Activated naive CD8-positive, alpha-beta T cell (primary cell): ENCODE measurements around the gene IL1R1.
A peak's percentile ranks its signal among the peaks of the same experiment; 100 is the strongest.
"Not testable (repeated sequence)": the region's sequence is repeated elsewhere in the genome, so short reads cannot be mapped to it uniquely, and the experiment has no call there.

Source experiments
- H3K27ac Mint-ChIP-seq: one replicate; pipeline ENCODE4 v1.8.0; 2021; ENCODE audit warnings: mixed read lengths
- H3K27me3 Mint-ChIP-seq: one replicate; pipeline ENCODE4 v1.8.0; 2021; ENCODE audit warnings: mixed read lengths
- H3K36me3 Mint-ChIP-seq: one replicate; pipeline ENCODE4 v1.8.0; 2021; ENCODE audit warnings: mixed read lengths
- H3K4me1 Mint-ChIP-seq: one replicate; pipeline ENCODE4 v1.8.0; 2021; ENCODE audit warnings: low read depth, mixed read lengths
- H3K4me3 Mint-ChIP-seq: one replicate; pipeline ENCODE4 v1.8.0; 2021; ENCODE audit warnings: mild to moderate bottlenecking, mixed read lengths
- H3K9me3 Mint-ChIP-seq: one replicate; pipeline ENCODE4 v1.8.0; 2021; ENCODE audit warnings: low read depth, mixed read lengths

Gene IL1R1

GRCh38 chr2:102120261-102120660 lies 22.3 kb upstream of the IL1R1 start:
- H3K27ac Mint-ChIP-seq, result no peak overlapping the region
- H3K4me1 Mint-ChIP-seq, result peaks cover 8% of the 10 kb centered on the region
- no peak overlapping the region for H3K4me3 Mint-ChIP-seq
- no peaks in the 10 kb centered on the region for H3K27me3 Mint-ChIP-seq
- H3K36me3 Mint-ChIP-seq, result peaks cover 2% of the 10 kb centered on the region
- no peaks in the 10 kb centered on the region for H3K9me3 Mint-ChIP-seq

- Mint-ChIP-seq H3K27me3 (no peaks in the 10 kb centered on the region), H3K36me3 (peaks cover 2% of the 10 kb centered on the region), H3K4me3 (no peak overlapping the region), H3K9me3 (no peaks in the 10 kb centered on the region), H3K27ac (no peak overlapping the region), H3K4me1 (peaks cover 8% of the 10 kb centered on the region)
Observed at GRCh38 chr2:102120701-102121159, 21.8 kb upstream of the IL1R1 start.

- H3K27me3 Mint-ChIP-seq, result no peaks in the 10 kb centered on the region
- H3K9me3 Mint-ChIP-seq, result no peaks in the 10 kb centered on the region
- no peak overlapping the region for H3K27ac Mint-ChIP-seq
- no peak overlapping the region for H3K4me3 Mint-ChIP-seq
- H3K36me3 Mint-ChIP-seq, result no peaks in the 10 kb centered on the region
- H3K4me1 Mint-ChIP-seq, result peaks cover 3% of the 10 kb centered on the region
Observed at GRCh38 chr2:102122115-102122514, 20.4 kb upstream of the IL1R1 start.

GRCh38 chr2:102122909-102123308 lies 19.6 kb upstream of the IL1R1 start:
- Mint-ChIP-seq H3K36me3 (no peaks in the 10 kb centered on the region), H3K27me3 (no peaks in the 10 kb centered on the region), H3K4me3 (no peak overlapping the region), H3K9me3 (no peaks in the 10 kb centered on the region), H3K4me1 (peaks cover 9% of the 10 kb centered on the region), H3K27ac (no peak overlapping the region)

GRCh38 chr2:102124421-102124820 lies 18.1 kb upstream of the IL1R1 start:
- not testable (repeated sequence) for H3K4me3 Mint-ChIP-seq, H3K36me3 Mint-ChIP-seq

GRCh38 chr2:102126169-102126568 lies 16.4 kb upstream of the IL1R1 start:
- peaks cover 16% of the 10 kb centered on the region for H3K4me1 Mint-ChIP-seq
- H3K27me3 Mint-ChIP-seq, result no peaks in the 10 kb centered on the region
- no peak overlapping the region for H3K27ac Mint-ChIP-seq
- H3K36me3 Mint-ChIP-seq, result peaks cover 1% of the 10 kb centered on the region
- H3K9me3 Mint-ChIP-seq, result peaks cover 2% of the 10 kb centered on the region
- no peak overlapping the region for H3K4me3 Mint-ChIP-seq

More at GRCh38 chr2:102124421-102124820, 18.1 kb upstream of the IL1R1 start:
- H3K9me3 Mint-ChIP-seq, H3K27me3 Mint-ChIP-seq, H3K27ac Mint-ChIP-seq: not testable (repeated sequence)
- H3K4me1 Mint-ChIP-seq, result peaks cover 16% of the 10 kb centered on the region

DNA sequence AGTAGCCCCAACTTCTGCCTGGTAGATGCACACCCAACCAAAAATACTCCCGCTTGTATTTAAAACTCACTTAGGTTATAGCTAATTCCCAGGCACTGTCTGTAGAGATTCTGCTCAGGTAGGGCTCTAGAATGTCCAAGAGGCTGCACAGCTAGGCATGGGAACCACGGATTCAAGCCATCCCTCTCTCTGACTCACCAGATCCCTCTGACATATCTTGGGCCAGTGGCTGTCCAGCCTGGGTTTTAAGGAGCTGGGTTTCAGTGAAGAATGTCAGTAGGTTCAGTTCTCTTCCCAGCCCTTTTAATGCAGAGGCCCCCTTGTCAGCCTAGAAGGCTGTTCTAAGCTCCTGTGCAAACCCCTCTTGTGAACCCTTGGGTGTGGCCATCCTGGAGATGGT lies 15.9 kb upstream of the IL1R1 start:
- H3K36me3 Mint-ChIP-seq, result peaks cover 5% of the 10 kb centered on the region
- H3K4me1 Mint-ChIP-seq, result peaks cover 16% of the 10 kb centered on the region
- no peak overlapping the region for H3K4me3 Mint-ChIP-seq
- H3K27me3 Mint-ChIP-seq, result no peaks in the 10 kb centered on the region
- no peak overlapping the region for H3K27ac Mint-ChIP-seq
- H3K9me3 Mint-ChIP-seq, result peaks cover 7% of the 10 kb centered on the region

DNA sequence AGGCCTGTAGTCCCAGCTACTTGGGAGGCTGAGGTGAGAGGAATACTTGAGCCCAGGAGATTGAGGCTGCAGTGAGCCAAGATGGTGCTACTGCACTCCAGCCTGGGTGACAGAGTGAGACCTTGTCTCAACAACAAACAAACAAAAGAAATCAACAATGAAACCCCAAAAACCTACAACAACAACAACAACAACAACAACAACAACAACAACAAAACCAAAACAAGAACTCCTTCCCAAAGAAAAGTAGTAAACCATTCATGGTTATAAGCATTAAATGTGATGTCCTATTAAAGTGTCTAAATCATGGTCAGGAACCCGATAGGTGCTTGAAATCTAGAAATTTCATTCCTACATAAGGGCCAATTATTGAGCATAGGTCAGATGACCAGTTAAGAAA lies 13.5 kb upstream of the IL1R1 start:
- no peaks in the 10 kb centered on the region for H3K27me3 Mint-ChIP-seq
- H3K27ac Mint-ChIP-seq, result no peak overlapping the region
- no peak overlapping the region for H3K4me3 Mint-ChIP-seq
- peaks cover 16% of the 10 kb centered on the region for H3K4me1 Mint-ChIP-seq
- H3K9me3 Mint-ChIP-seq, result peaks cover 9% of the 10 kb centered on the region
- peaks cover 5% of the 10 kb centered on the region for H3K36me3 Mint-ChIP-seq

DNA sequence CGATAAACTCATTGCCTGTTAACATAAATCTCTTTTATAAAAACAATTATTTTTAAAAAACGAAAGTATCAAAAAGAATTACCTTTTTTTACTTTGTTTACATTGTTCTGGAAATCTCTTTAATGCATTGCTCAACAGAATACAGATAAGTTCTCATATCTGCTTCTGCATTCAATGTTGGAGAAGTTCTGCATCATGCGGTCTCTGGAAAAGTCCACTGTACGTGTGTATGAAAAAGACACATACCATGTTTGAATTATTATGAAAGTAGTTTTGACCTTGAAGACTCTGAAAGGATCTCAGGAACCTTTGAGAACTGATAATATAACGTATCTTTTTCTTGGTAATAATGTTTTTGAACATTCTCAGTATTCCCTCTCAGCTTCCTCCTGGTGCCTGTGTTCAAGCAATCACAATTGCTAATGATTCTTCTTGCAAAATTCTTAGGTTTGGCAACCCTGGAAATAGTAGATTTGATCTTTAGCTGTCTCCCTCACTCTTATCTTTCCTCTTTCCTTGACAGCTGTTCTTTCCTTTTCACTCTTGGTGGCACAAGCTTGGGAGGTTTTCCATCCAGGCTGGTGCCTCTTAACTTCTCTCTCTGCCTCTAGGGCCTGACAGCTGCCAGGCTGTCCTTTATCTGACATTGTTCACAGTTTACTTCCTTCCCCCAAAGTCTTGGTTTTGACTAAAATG lies 12.4 kb upstream of the IL1R1 start:
- Mint-ChIP-seq H3K4me1 (peaks cover 16% of the 10 kb centered on the region), H3K27ac (peak overlapping the region; percentile 64), H3K9me3 (peaks cover 9% of the 10 kb centered on the region), H3K27me3 (no peaks in the 10 kb centered on the region), H3K4me3 (no peak overlapping the region), H3K36me3 (peaks cover 5% of the 10 kb centered on the region)

- Mint-ChIP-seq H3K4me3 (no peak overlapping the region), H3K4me1 (peaks cover 16% of the 10 kb centered on the region), H3K27ac (no peak overlapping the region), H3K36me3 (peaks cover 5% of the 10 kb centered on the region), H3K27me3 (no peaks in the 10 kb centered on the region), H3K9me3 (peaks cover 9% of the 10 kb centered on the region)
Observed at GRCh38 chr2:102130647-102130991, 11.9 kb upstream of the IL1R1 start.

DNA sequence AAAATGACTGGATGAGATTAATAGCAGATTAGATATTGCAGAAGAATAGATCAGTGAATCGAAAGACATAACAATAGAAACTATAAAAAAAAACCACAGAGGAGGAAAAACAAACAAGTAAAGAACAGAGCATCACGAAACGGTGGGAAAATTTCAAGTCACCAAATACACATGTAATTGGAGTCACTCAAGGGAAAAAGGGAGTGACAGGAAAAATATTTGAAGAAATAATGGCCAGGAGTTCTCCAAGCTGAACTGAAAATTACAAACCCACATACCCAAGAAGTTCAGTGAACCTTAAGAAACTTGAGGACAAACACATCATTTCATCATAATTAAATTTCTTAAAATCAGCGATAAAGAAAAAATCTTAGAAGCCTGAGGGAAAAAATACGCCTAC lies 11.0 kb upstream of the IL1R1 start:
- Mint-ChIP-seq H3K27me3 (no peaks in the 10 kb centered on the region), H3K9me3 (peaks cover 9% of the 10 kb centered on the region), H3K4me3 (no peak overlapping the region), H3K4me1 (peaks cover 16% of the 10 kb centered on the region), H3K27ac (no peak overlapping the region), H3K36me3 (peaks cover 6% of the 10 kb centered on the region)

DNA sequence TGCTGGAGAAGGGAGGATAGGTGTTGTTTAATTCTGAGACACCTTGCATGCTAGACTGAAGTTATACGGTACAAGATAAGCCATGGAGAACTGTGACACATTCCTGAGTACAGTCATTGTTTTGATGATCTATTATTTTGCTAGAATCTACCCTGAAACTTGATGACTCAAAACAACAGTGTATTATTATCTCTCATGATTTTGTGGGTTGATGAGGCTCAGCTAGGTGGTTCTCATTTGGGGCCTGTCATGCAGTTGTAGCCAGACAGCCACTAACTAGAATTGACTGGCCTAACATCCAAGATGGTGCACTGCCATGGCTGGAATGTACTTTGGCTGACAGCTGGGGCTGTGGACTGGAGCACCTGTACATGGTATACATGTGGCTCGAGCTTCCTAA lies 5.4 kb upstream of the IL1R1 start:
- Mint-ChIP-seq H3K4me1 (peaks cover 34% of the 10 kb centered on the region), H3K27ac (peak overlapping the region; percentile 96), H3K4me3 (no peak overlapping the region), H3K27me3 (peaks cover 4% of the 10 kb centered on the region), H3K9me3 (peaks cover 6% of the 10 kb centered on the region), H3K36me3 (peaks cover 6% of the 10 kb centered on the region)

DNA sequence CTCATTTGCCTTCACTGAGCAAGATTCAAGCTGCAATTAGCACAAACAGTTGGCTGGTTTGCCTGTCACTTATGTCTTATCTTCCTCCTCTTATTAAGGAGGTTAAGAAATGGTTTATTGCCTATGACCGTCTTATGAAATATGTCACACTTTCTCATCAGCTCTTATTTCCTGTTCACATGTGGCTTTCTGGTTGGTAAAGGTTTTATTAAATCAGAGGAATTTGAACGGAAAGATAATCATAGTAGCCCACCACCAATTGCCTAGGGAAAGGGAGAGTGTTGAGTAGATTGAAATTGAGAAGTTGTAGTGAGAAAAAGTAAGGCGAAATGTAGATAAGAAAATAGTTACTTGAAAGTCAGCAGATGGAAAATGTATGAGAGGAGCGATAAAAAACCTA lies 4.2 kb upstream of the IL1R1 start:
- H3K27ac Mint-ChIP-seq, result peak overlapping the region; percentile 95
- peak overlapping the region; percentile 8 for H3K4me3 Mint-ChIP-seq
- H3K9me3 Mint-ChIP-seq, result peaks cover 6% of the 10 kb centered on the region
- H3K27me3 Mint-ChIP-seq, result peaks cover 8% of the 10 kb centered on the region
- peaks cover 11% of the 10 kb centered on the region for H3K36me3 Mint-ChIP-seq
- peaks cover 39% of the 10 kb centered on the region for H3K4me1 Mint-ChIP-seq

GRCh38 chr2:102139851-102140250 lies 2.7 kb upstream of the IL1R1 start:
- no peak overlapping the region for H3K4me3 Mint-ChIP-seq
- peak overlapping the region; percentile 76 for H3K27ac Mint-ChIP-seq
- H3K27me3 Mint-ChIP-seq, result peaks cover 8% of the 10 kb centered on the region
- H3K36me3 Mint-ChIP-seq, result peaks cover 13% of the 10 kb centered on the region
- peaks cover 39% of the 10 kb centered on the region for H3K4me1 Mint-ChIP-seq
- H3K9me3 Mint-ChIP-seq, result peaks cover 6% of the 10 kb centered on the region

GRCh38 chr2:102140377-102140776 lies 2.2 kb upstream of the IL1R1 start:
- Mint-ChIP-seq H3K36me3 (peaks cover 14% of the 10 kb centered on the region), H3K9me3 (peaks cover 6% of the 10 kb centered on the region), H3K4me1 (peaks cover 39% of the 10 kb centered on the region), H3K27me3 (peaks cover 8% of the 10 kb centered on the region), H3K27ac (peak overlapping the region; percentile 11), H3K4me3 (no peak overlapping the region)
